GM18870 (cell line): Measurements from ENCODE around the gene SH3GLB2.
"Not testable (repeated sequence)": the region's sequence is repeated elsewhere in the genome, so short reads cannot be mapped to it uniquely, and the experiment has no call there.

Experiments used
- ATAC-seq: cut with Tn5 transposase; IDR thresholded peaks from one replicate; pipeline ENCODE4 v1.9.1; 2021; ENCODE audit warnings: moderate library complexity; ENCODE audit not compliant: unreplicated experiment

Gene SH3GLB2

DNA sequence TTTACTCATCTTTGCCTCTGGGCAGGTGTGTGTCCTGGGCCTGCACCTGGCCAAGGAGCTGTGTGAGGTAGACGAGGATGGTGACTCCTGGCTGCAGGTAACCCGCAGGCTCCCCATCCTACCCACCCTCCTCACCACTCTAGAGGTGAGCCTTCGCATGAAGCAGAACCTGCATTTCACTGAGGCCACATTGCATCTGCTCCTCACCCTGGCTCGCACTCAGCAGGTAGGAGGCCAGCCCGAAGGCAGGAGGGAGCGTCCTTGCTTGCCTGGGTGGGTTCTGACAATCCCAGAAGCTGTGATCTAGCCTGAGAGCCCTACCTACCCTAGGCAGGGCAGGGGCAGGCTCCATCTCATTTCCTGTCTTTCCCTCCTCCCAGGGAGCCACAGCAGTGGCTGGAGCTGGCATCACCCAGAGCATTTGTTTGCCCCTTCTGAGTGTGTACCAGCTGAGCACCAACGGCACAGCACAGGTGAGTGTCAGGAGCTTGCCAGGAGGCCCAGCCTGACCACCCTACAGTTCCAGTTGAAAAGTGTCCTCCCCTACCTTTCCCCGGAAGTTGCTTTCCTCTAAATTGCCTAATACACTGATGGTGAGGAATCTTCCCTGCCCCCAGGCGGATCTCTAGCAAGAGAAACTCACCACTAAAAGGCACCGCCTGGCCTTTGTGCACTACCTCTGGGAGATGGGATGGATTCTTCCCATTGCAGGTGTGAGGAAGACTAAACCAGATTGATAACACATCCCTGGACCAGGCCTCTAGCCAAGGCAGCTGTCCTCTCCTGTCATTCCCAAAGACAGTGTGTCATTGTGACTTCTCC lies 26.4 kb downstream of the SH3GLB2 start:
- no peak for ATAC-seq

DNA sequence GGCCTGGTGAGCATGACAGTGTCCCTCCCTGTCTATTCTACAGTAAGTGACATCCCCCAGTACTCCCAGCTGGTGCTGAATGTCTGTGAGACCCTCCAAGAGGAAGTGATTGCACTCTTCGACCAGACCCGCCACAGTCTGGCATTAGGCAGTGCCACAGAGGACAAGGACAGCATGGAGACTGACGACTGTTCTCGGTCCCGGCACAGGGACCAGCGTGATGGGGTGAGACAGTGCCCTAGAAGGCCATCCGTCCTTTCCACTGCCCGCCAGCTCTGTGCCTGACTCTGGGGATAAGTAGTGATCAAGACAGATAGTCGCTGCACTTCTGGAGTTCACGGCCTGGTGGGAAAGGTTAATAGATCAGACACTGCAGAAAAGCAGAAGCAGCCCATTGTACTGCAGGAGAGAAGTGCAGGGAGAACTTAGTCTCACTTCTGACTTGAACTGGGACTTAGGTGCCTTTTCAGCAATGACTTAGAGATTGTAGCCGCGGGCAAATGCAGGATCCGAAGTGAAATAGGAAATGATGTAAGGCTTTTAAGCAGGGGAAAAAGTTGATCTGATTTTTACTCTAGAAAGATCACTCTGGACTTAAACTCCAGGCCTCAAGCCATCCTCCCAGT lies 28.4 kb downstream of the SH3GLB2 start:
- ATAC-seq = no peak

DNA sequence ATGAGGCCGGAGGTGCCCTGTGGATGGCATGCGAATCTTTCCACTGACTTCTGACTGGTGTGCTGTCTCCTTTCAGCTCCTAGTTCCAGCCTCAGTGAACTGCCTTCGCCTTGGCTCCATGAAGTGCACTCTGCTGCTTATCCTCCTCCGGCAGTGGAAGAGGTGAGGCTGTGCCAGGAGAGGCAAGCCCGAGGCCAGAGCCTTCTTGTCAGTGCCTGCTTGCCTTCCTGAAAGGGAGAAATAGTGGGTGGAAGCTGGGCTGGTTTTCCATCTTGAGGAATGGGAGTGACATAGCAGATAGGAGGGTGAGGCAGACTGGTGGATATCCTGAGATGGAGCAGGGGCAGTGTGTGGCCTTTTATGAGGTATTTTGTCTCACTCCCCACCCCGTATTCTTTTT lies 29.7 kb downstream of the SH3GLB2 start:
- no peak for ATAC-seq

DNA sequence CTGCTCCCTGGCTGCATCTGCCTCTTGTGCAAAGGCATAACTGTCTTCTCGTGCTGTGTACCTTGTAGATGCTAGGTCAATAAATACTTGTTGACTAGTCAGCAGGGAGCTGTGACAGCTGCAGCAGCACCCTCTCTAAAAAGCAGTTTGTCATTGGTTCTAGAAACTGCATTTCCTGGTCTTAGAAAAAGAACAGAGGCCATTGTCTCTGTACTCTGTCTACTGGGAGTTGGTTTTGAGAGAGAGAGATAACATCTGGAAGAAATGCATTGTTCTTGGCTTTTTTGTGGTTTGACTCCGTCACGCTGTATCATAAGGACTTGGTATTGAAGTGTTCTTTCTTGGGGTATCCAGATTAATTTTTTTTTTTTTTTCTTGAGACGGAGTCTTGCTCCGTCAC lies 32.3 kb downstream of the SH3GLB2 start:
- ATAC-seq = no peak

DNA sequence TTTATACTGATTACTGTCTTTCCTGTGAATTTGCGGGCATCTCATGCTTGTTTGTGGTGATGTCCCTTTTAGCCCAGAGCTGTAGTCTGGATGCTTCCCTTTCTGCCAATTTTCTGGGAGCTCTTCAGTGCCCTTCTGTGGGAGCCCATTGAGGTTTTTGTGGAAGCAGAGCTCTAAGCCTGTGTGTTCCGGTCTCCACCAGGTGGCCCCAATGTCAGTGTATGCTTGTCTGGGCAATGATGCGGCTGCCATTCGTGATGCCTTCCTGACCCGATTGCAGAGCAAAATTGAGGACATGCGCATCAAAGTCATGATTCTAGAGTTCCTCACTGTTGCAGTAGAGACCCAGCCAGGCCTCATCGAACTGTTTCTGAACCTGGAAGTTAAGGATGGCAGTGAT lies 35.1 kb downstream of the SH3GLB2 start:
- ATAC-seq = no peak

DNA sequence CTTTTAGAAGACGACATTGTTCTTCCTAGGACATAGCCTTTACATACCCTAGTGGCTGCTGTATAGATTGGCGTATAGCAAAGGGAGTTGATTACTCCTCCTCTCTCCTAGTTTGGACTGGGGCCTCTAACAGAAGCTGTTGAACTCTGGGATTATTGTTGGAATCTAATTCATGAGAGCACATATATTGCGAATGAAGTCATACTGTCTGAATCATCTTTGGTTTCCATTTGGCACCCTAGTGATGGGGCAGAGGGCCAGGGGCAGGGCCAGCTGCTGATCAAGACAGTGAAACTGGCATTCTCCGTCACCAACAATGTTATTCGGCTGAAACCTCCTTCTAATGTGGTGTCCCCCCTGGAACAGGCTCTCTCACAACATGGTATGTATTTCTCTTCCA lies 40.3 kb downstream of the SH3GLB2 start:
- ATAC-seq = no peak

DNA sequence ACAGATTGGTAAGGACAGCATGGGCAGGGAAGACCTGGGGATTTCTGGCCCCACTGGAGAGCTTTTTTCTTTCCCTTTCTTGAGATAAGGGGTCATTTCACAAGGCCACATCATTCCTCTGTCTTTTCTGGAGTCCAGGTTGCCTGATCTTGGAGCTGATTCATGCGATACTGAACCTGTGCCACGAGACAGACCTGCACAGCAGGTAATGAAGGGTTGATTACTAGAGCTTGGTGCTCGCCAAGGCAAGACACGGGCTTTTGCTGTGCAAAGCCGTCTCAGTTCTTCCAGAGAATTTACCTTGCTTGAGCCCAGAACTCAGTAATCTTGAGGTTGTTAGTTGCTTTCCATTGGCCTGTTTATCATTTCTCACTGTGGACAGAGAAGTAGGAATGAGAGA lies 41.5 kb downstream of the SH3GLB2 start:
- no peak for ATAC-seq

DNA sequence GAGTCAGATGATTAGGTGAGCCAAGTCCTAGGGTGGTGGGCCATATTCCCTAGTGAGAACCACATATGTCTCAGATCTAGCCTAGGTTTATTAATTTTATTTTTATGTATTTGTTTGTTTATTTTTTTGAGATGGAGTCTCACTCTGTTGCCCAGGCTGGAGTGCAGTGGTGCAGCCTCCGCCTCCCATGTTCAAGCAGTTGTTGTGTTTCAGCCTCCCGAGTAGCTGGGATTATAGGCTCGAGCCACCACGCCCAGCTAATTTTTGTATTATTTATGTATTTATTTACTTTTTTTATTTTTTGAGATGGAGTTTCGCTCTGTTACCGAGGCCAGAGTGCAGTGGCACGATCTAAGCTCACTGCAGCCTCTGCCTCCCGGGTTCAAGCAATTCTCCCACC lies 44.6 kb downstream of the SH3GLB2 start:
- no peak for ATAC-seq

DNA sequence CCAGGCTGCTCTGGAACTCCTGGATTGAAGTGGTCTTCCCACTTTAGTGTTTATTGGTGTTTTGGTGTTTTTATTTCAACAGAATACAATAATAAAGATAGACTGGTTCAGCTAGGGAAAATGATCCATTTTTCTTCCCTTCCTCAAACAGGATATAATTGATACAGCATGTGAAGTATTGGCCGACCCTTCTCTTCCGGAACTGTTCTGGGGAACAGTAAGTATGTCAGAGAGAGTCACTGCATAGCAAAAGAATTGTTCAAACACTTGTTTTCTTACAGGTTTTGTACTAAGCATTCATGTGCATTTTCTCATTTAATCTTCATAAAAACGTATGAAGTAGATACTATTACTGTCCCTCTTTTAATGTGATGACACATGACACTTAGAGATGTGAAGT lies 49.0 kb downstream of the SH3GLB2 start:
- no peak for ATAC-seq

DNA sequence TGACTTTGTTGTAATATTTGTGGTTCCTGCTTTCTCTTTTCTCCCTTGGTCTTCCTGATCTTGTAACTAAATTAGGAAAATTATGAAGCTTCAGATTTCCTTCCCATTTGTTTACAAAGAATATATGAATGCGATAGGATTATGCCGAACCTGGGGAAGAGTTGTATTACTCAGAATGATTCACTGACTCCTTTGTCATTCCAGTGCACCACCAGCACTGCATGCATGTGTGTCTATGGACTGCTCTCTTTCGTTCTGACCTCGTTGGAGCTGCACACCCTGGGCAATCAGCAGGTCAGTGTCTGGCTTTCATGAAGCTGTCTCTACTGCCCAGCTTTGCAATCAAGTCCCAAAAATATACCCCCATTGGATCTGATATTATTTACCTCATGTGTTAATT lies 55.2 kb downstream of the SH3GLB2 start:
- ATAC-seq = no peak

DNA sequence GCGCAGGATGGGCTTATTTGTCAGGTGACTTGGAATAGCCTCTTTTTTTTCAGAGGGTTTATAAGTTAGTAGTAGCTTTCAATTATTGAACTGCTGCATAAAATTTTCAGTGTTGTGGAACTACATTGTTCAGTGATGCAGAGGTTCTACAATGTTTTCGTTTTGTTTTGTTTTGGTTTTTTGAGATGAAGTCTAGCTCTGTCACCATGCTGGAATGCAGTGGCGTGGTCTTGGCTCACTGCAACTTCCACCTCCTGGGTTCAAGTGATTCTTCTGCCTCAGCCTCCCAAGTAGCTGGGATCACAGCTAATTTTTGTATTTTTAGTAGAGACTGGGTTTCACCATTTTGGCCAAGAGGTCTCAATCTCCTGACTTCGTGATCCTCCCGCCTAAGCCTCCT lies 58.6 kb downstream of the SH3GLB2 start:
- no peak for ATAC-seq

DNA sequence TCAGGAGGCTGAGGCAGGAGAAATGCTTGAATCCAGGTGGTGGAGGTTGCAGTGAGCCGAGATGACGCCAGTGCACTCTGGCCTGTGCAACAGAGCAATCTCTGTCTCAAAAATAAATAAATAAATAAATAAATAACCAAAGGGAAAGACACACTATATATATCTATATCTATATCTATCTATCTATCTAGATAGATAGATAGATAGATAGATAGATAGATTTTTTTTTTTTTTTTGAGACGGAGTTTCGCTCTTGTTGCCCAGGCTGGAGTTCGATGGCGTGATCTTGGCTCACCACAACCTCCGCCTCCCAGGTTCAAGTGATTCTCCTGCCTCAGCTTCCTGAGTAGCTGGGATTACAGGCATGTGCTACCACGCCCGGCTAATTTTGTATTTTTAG lies 66.7 kb downstream of the SH3GLB2 start:
- not testable (repeated sequence) for ATAC-seq
